A673 (cell line): ENCODE results near the gene MICU1. TPM values are rescaled to one million over a fixed set of nuclear protein-coding genes. Genes with fewer than 3 reads are reported as not detected.

Experiments used
- BruUV-seq: library from RNA; stranded (reverse); fragments of 400-500 nt; replicated peaks from 2 replicates; lab custom pipeline; 2021; lab: Mats Ljungman, UMichigan
- CTCF ChIA-PET: fragments of 300-600 bp; sonication (Branson Sonifier 250); formaldehyde crosslinking; loops from one replicate; lab custom pipeline; 2022; ENCODE audit warnings: antibody characterized with exemption; lab: Charles Lee
- POLR2A ChIA-PET: fragments of 300-600 bp; sonication (Branson Sonifier 250); formaldehyde crosslinking; loops from one replicate; lab custom pipeline; 2022; ENCODE audit warnings: antibody characterized with exemption; ENCODE audit not compliant: low non-redundant PET; lab: Charles Lee
- DNase-seq: peaks from one replicate; pipeline ENCODE4 v3.0.0-alpha.2; 2015; ENCODE audit warnings: low spot score
- H3K27ac ChIP-seq: fragments of 200-600 bp; sonication (generic); 2 replicates; pipeline ENCODE4 v1.5.1; 2016; ENCODE audit warnings: mixed run types, low read depth, mild to moderate bottlenecking, mixed read lengths, antibody characterized with exemption, low read length; ENCODE audit not compliant: poor library complexity, severe bottlenecking
- H3K27me3 ChIP-seq: fragments of 200-600 bp; sonication (generic); replicated peaks from 2 replicates; pipeline ENCODE4 v1.6.1; 2017; ENCODE audit warnings: mixed run types, low read depth, mild to moderate bottlenecking, mixed read lengths, antibody characterized with exemption, low read length; ENCODE audit not compliant: insufficient read depth, poor library complexity
- H3K36me3 ChIP-seq: fragments of 200-600 bp; sonication (generic); 2 replicates; pipeline ENCODE4 v1.6.1; 2016; ENCODE audit warnings: mixed run types, mild to moderate bottlenecking, mixed read lengths, antibody characterized with exemption, low read length; ENCODE audit not compliant: insufficient read depth, poor library complexity, severe bottlenecking
- H3K4me1 ChIP-seq: fragments of 200-600 bp; sonication (generic); 2 replicates; pipeline ENCODE4 v1.6.1; 2017; ENCODE audit warnings: mixed run types, mild to moderate bottlenecking, mixed read lengths, antibody characterized with exemption, low read length; ENCODE audit not compliant: insufficient read depth, poor library complexity, severe bottlenecking
- H3K4me3 ChIP-seq: fragments of 200-600 bp; sonication (generic); 2 replicates; pipeline ENCODE4 v1.5.1; 2016; ENCODE audit warnings: low read depth, mixed run types, mild to moderate bottlenecking, mixed read lengths, low read length; ENCODE audit not compliant: poor library complexity, severe bottlenecking
- H3K9me3 ChIP-seq: fragments of 200-600 bp; sonication (generic); 2 replicates; pipeline ENCODE4 v1.6.1; 2016; ENCODE audit warnings: mixed run types, low read depth, mild to moderate bottlenecking, mixed read lengths, antibody characterized with exemption, low read length; ENCODE audit not compliant: poor library complexity, severe bottlenecking
- EZH2 ChIP-seq: fragments of 200-600 bp; sonication (generic); IDR thresholded peaks from 2 replicates; pipeline ENCODE4 v1.6.1; 2017; ENCODE audit warnings: borderline replicate concordance, low read depth, mild to moderate bottlenecking, mixed read lengths, antibody characterized with exemption, low read length; ENCODE audit not compliant: poor library complexity, severe bottlenecking
- intact Hi-C: fragments of 100-400 bp; cut with micrococcal nuclease; formaldehyde crosslinking; loops from one replicate; pipeline ENCODE4 v1.10.0; 2022; ENCODE audit not compliant: unreplicated experiment
- total RNA-seq: library from RNA; stranded (reverse); gene quantifications from 2 replicates; pipeline ENCODE4 v1.2.3, GENCODE V29; 2021
- TF ChIP-seq, protein P1 (sequence below): fragments of 300-800, 200-600 bp; sonication (generic); conservative IDR thresholded peaks from 2 replicates; pipeline ENCODE4 v1.5.1; 2017; ENCODE audit warnings: low read depth, mild to moderate bottlenecking, antibody characterized with exemption, low read length, moderate library complexity, mixed read lengths

The MICU1 gene
- total RNA-seq, 1 experiment from 2014 or later = 37.7 TPM

DNA sequence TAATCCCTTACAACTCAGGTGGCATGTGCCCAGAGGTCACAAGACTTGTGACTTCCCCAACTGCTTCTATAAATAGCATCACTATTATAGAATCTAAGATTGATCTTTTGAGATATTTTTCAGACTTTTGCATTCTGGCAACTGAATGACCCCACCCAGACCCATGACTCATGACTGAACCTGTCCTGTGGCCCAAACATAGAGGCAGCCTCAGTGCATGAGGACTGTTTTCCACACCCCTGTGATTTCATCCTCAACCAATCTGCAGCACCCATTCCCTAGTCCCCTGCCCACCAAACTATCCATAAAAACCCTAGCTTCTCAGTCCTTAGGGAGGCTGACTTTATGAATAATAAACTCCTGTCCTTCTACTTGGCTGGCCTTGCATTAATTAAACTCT lies 84.5 kb downstream of the MICU1 start:
- Histone ChIP-seq H3K4me1 (no peaks in the 10 kb centered on the region), H3K36me3 (no peaks in the 10 kb centered on the region), H3K27ac (no peak overlapping the region), H3K27me3 (no peaks in the 10 kb centered on the region), H3K4me3 (no peak overlapping the region), H3K9me3 (peaks cover 7% of the 10 kb centered on the region)
- BruUV-seq = no TSS peak
- intact Hi-C loops = no loop called here
- TF ChIP-seq, protein P1, sequence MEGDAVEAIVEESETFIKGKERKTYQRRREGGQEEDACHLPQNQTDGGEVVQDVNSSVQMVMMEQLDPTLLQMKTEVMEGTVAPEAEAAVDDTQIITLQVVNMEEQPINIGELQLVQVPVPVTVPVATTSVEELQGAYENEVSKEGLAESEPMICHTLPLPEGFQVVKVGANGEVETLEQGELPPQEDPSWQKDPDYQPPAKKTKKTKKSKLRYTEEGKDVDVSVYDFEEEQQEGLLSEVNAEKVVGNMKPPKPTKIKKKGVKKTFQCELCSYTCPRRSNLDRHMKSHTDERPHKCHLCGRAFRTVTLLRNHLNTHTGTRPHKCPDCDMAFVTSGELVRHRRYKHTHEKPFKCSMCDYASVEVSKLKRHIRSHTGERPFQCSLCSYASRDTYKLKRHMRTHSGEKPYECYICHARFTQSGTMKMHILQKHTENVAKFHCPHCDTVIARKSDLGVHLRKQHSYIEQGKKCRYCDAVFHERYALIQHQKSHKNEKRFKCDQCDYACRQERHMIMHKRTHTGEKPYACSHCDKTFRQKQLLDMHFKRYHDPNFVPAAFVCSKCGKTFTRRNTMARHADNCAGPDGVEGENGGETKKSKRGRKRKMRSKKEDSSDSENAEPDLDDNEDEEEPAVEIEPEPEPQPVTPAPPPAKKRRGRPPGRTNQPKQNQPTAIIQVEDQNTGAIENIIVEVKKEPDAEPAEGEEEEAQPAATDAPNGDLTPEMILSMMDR = no peak
- TF ChIP-seq EZH2 = no peak
- POLR2A ChIA-PET = no interaction called here
- no peak for DNase-seq
- CTCF ChIA-PET = no interaction called here

DNA sequence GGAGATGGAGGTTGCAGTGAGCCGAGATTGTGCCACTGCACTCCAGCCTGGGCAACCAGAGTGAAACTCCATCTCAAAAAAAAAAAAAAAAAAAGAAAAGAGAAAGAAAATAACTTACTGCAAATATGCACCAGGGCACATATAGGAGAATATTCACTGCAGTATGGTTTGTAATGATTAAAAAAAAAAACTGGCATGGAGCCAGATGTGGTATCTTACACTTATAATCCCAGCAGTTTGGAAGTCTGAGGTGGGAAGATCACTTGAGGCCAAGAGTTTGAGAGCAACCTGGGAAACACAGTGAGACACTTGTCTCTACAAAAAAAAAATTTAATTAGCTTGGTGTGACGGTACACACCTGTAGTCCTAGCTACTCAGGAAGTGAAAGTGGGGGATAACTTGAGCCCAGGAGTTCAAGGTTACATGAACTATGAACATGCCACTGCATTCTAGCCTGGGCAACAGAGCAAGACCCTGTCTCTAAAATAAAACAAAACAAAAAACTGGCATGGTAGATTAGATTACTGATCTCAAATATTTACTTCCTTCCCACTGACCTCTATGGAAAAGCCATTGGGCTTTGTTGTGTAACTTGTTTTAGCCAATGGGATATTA lies 85.6 kb downstream of the MICU1 start:
- Histone ChIP-seq H3K4me3 (no peak overlapping the region), H3K36me3 (no peaks in the 10 kb centered on the region), H3K9me3 (peaks cover 7% of the 10 kb centered on the region), H3K27me3 (no peaks in the 10 kb centered on the region), H3K27ac (no peak overlapping the region), H3K4me1 (no peaks in the 10 kb centered on the region)
- POLR2A ChIA-PET = no interaction called here
- no peak for DNase-seq
- no peak for TF ChIP-seq EZH2
- TF ChIP-seq, protein P1 = no peak
- intact Hi-C loops = no loop called here
- BruUV-seq = no TSS peak
- CTCF ChIA-PET = no interaction called here

DNA sequence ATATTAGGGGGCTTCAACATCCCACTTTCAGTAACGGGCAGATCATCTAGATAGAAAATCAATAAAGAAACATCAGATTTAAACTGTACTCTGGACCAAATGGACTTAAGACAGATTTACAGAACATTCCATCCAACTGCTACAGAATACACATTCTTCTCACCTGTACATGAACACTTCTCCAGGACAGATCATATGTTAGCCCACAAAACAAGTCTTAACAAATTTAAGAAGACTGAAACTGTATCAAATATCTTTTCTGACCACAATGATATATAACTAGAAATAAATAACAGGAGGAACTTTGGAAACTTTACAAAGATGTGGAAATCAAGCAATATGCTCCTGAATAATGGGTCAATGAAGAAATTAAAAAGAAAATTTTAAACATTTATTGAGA lies 86.7 kb downstream of the MICU1 start:
- H3K9me3 ChIP-seq = peaks cover 7% of the 10 kb centered on the region
- no peaks in the 10 kb centered on the region for H3K4me1 ChIP-seq
- H3K27me3 ChIP-seq = no peaks in the 10 kb centered on the region
- CTCF ChIA-PET = no interaction called here
- no peak overlapping the region for H3K27ac ChIP-seq
- no peaks in the 10 kb centered on the region for H3K36me3 ChIP-seq
- intact Hi-C loops = no loop called here
- no peak overlapping the region for H3K4me3 ChIP-seq
- no peak for DNase-seq
- no TSS peak for BruUV-seq
- POLR2A ChIA-PET = no interaction called here
- TF ChIP-seq EZH2 = no peak
- TF ChIP-seq, protein P1 = no peak
